Adrenal gland (tissue), 12 donors: ENCODE data around the gene P2RY8. TPM values are rescaled to one million over a fixed set of nuclear protein-coding genes. Genes with fewer than 3 reads are reported as not detected.

Experiments
- DNase-seq, 7 donors: peaks; one replicate each; pipeline ENCODE4 v3.0.0-alpha.2; 2019 to 2020
- H3K27ac ChIP-seq, 5 donors: fragments of 200-600 bp; sonication (generic) in 4 of 5; 1 replicate in 3 of 5; 2 replicates in 2 of 5; pipeline versions ENCODE4 v1.5.1 to v1.8.0; 2016 to 2020; ENCODE audit warnings: mild to moderate bottlenecking in 1 of 5
- H3K27me3 ChIP-seq: fragments of 200-600 bp; 2 replicates; pipeline ENCODE4 v1.8.0; 2021
- H3K36me3 ChIP-seq, 2 donors: fragments of 200-600 bp; replicated peaks in 1 of 2; 1 replicate in 1 of 2; 2 replicates in 1 of 2; pipeline versions ENCODE4 v1.5.1 to v1.8.0; 2018 to 2022
- H3K4me1 ChIP-seq, 2 donors: fragments of 200-600 bp; replicated peaks in 1 of 2; 1 replicate in 1 of 2; 2 replicates in 1 of 2; pipeline versions ENCODE4 v1.5.1 to v1.8.0; 2018 to 2021
- H3K4me3 ChIP-seq, 4 donors: fragments of 200-600 bp; sonication (generic) in 3 of 4; one replicate each; pipeline ENCODE4 v1.5.1; 2016 to 2018
- H3K9me3 ChIP-seq, 3 donors: fragments of 200-600 bp; sonication (generic) in 1 of 3; replicated peaks in 1 of 3; 1 replicate in 2 of 3; 2 replicates in 1 of 3; pipeline versions ENCODE4 v1.5.1 to v1.8.0; 2016 to 2021
- POLR2A ChIP-seq, 2 donors: fragments of 450-650 bp; IDR thresholded peaks; one replicate each; pipeline ENCODE4 v1.6.1; 2017; ENCODE audit warnings: antibody characterized with exemption in 2 of 2, mild to moderate bottlenecking in 2 of 2, moderate library complexity in 1 of 2
- WGBS, 4 donors: extraction: QIAGEN DNeasy Blood & Tissue Kit in 2 of 4; methylation state at CpG; one replicate each; pipeline versions ENCODE4 v1.1.5 to v1.1.7; 2013 to 2017; 5-methylcytosine and 5-hydroxymethylcytosine counted together
- intact Hi-C, 2 donors: fragments of 100-400 bp; cut with DNase I; formaldehyde crosslinking; loops; one replicate each; pipeline versions ENCODE4 v1.14.1 to v1.15.0; 2022 to 2023
- polyA plus RNA-seq, 3 donors: library from polyadenylated mRNA; stranded (reverse); fragments of 200-250 nt in 2 of 3; fragments of 350-450 nt in 1 of 3; fragmentation: Illumina TruSeq in 1 of 3; extraction: RNeasy Lipid Tissue Mini Kit (QIAGEN cat#74804) in 1 of 3; gene quantifications; one replicate each; pipeline ENCODE4 v1.2.3, GENCODE V29; 2013 to 2014
- total RNA-seq, 9 donors: library from RNA; depleted of rRNA in 4 of 9; stranded (reverse); fragments of >200 nt in 4 of 9; fragments of 120-200 nt in 1 of 9; fragmentation: NEBNext Ultra II Directional in 1 of 9; extraction: Animal tissue kit (Norgen Biotek cat#: 25700) in 1 of 9; gene quantifications; one replicate each; pipeline versions ENCODE4 v1.1.0 to v1.2.4, GENCODE V29; 2013 to 2023
- TF ChIP-seq, protein P1 (sequence below), 6 experiments: fragments of 450-650 bp in 4 of 6; fragments of 200-600 bp in 2 of 6; sonication (generic) in 1 of 6; IDR thresholded peaks; 1 replicate in 5 of 6; 2 replicates in 1 of 6; pipeline versions ENCODE4 v1.5.1 to v1.8.0; 2016 to 2021; ENCODE audit warnings: antibody characterized with exemption in 6 of 6, mild to moderate bottlenecking in 2 of 6, moderate library complexity in 1 of 6
- donor health status: healthy with polysubstance abuse.
- donor health status: Bipolar disorder and iron deficiency.
- donor health status: DM: yes; HTN: yes; CAD: no.
- donor health status: DM: no; HTN: no; CAD: no.
- donor health status: DM: no; HTN: no; CAD: no.
- donor health status: DM: yes; HTN: yes; CAD: no.

The P2RY8 gene
- total and polyA plus RNA-seq, 12 donors: 1.9 to 13.4 (median 6.0) TPM

DNA sequence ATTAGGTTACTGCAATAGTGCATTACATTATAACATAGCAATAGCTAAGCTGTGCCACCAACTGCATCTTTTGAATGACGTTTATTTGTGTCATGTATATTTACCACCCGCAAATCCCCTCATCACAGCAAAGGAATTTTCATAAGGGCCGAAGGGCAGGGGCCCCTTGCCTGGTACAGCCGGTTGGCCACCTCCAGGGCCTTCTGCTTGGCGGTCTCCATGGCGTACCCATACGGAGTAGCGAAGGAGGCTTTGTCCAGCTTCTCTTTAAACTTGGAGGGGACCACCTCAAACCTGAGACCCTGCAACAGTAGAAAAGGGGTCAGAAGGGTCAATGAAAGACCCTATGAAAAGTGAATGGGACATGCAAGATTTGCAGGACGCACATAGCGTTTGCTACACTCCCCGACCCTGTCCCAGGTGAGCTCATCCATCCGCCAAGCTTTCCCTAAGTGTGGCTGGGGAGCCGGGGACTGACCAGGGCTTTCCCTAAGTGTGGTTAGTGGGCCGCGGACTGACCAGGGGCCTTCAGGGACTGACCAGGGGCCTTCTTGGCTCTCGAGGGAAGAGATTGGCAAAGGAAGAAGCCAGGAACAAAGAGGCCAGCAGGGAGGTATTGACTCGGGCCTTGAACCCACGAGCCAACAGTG, 94.8 kb downstream of the P2RY8 start:
- Histone ChIP-seq H3K27ac (no peak overlapping the region), H3K27me3 (no peaks in the 10 kb centered on the region), H3K9me3 (no peaks in the 10 kb centered on the region), H3K4me1 (no peaks in the 10 kb centered on the region), H3K4me3 (no peak overlapping the region), H3K36me3 (peaks cover 0 to 5% of the 10 kb centered on the region in 2 donors)
- DNase-seq: peak in 5 of 7 donors; percentile 4 to 42 (median 4)
- WGBS, 4 donors: 95 to 98% (median 97%) methylated on average over 15 to 18 of the region's 18 CpGs
- intact Hi-C loops: loop anchor here in 1 of 2 donors (10.0 kb wide), 1 partner anchor 47 kb away; the partner anchor contains the start of gene SLC25A6
- TF ChIP-seq, protein P1, sequence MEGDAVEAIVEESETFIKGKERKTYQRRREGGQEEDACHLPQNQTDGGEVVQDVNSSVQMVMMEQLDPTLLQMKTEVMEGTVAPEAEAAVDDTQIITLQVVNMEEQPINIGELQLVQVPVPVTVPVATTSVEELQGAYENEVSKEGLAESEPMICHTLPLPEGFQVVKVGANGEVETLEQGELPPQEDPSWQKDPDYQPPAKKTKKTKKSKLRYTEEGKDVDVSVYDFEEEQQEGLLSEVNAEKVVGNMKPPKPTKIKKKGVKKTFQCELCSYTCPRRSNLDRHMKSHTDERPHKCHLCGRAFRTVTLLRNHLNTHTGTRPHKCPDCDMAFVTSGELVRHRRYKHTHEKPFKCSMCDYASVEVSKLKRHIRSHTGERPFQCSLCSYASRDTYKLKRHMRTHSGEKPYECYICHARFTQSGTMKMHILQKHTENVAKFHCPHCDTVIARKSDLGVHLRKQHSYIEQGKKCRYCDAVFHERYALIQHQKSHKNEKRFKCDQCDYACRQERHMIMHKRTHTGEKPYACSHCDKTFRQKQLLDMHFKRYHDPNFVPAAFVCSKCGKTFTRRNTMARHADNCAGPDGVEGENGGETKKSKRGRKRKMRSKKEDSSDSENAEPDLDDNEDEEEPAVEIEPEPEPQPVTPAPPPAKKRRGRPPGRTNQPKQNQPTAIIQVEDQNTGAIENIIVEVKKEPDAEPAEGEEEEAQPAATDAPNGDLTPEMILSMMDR (IDR thresholded peaks at IDR 0.05): no peak
- TF ChIP-seq POLR2A (IDR thresholded peaks at IDR 0.05): no peak

DNA sequence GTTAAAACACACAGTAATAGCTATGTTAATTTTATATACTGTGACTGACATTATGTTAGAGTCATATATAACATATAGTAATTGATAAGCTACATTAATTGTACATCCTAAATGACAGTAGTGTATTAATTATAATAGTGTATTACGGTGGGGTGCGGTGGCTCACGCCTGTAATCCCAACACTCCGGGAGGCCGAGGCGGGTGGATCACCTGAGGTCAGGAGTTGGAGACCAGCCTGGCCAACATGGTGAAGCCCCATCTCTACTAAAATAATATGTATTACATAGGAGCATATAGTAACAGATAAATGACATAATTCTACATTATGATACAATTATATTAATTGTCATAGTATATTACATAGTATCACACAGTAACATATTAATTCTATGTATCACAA, 96.5 kb downstream of the P2RY8 start:
- TF ChIP-seq POLR2A (IDR thresholded peaks at IDR 0.05): no peak
- TF ChIP-seq, protein P1 (IDR thresholded peaks at IDR 0.05): no peak
- no peaks in the 10 kb centered on the region for H3K9me3 ChIP-seq
- H3K4me3 ChIP-seq: no peak overlapping the region
- peak in 3 of 7 donors; percentile 2 to 35 (median 3) for DNase-seq
- H3K36me3 ChIP-seq: peaks cover 0 to 5% of the 10 kb centered on the region in 2 donors
- H3K27ac ChIP-seq: no peak overlapping the region
- intact Hi-C loops: loop anchor here in 1 of 2 donors (10.0 kb wide), 1 partner anchor 46 kb away; the partner anchor contains the start of gene SLC25A6
- WGBS, 4 donors: 97 to 100% (median 98%) methylated on average over 6 of the region's 6 CpGs
- H3K4me1 ChIP-seq: no peaks in the 10 kb centered on the region
- H3K27me3 ChIP-seq: no peaks in the 10 kb centered on the region

DNA sequence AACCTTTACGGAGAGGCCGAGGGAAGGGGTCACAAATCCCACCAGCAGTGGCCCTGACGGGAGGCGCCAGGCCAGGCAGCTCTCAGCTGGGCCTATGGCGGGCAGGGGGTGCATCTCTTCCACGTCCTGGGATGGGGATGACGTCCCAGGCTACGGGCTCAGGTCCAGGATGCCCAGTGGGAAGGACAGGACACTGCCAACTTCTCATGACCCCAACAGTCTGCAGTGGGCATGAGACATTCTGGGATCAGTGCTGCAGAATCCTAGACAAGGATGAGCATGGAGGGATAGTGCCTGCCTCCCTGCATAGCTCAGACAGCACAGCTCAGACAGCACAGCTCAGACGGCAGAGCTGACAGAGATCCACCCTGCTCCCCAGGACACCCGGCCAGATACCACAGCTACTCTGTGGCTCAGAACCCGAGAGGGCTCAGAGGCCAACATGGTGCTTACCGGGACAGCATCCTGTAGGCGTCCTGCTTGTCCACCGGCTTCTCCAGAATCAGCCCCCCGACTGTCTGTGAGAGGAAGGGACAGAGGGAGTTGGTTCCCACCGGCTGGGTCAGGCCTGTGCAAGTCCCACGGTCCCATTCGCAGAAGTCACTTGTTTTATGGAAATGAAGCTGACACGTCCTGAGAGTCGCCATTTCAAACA, 101.6 kb downstream of the P2RY8 start:
- 94 to 96% (median 95%) methylated on average over 17 to 20 of the region's 20 CpGs for WGBS, 4 donors
- intact Hi-C loops: no loop called here

DNA sequence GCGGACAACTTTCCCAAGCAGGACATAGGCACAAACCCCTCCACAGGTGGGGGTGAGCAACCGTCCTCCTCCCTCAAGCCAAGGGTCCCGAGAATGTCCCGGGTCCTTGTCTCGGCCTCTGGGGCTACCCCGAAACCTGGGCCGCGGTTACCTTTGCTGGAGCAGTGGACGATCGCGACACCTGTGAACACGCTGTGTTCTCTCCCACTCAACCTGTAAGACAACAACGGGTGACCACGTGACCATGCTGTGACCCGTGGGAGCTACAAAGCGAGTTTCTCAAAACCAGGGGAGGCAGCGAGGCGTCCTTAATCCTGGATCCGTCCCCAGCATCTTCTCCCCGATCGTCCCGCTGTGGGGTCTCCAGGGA, 102.1 kb downstream of the P2RY8 start:
- TF ChIP-seq, protein P1 (IDR thresholded peaks at IDR 0.05): no peak
- TF ChIP-seq POLR2A (IDR thresholded peaks at IDR 0.05): no peak
- Histone ChIP-seq H3K4me1 (no peaks in the 10 kb centered on the region), H3K36me3 (peaks cover 0 to 5% of the 10 kb centered on the region in 2 donors), H3K9me3 (no peaks in the 10 kb centered on the region), H3K4me3 (no peak overlapping the region), H3K27me3 (no peaks in the 10 kb centered on the region), H3K27ac (no peak overlapping the region)
- DNase-seq: peak in 1 of 7 donors; percentile 4
- WGBS, 4 donors: 96 to 98% (median 97%) methylated on average over 22 of the region's 22 CpGs
- intact Hi-C loops: no loop called here

More for the DNA sequence above, 101.6 kb downstream of the P2RY8 start:
- Histone ChIP-seq H3K4me1 (no peaks in the 10 kb centered on the region), H3K9me3 (no peaks in the 10 kb centered on the region), H3K4me3 (no peak overlapping the region), H3K27me3 (no peaks in the 10 kb centered on the region), H3K27ac (no peak overlapping the region), H3K36me3 (peaks cover 0 to 5% of the 10 kb centered on the region in 2 donors)
- no peak for TF ChIP-seq POLR2A (IDR thresholded peaks at IDR 0.05)
- TF ChIP-seq, protein P1 (IDR thresholded peaks at IDR 0.05): no peak
- DNase-seq: peak in 4 of 7 donors; percentile 3 to 46 (median 6)
